ENCODE results near the gene MBP.
A peak's percentile ranks its signal among the peaks of the same experiment; 100 is the strongest.

DNA sequence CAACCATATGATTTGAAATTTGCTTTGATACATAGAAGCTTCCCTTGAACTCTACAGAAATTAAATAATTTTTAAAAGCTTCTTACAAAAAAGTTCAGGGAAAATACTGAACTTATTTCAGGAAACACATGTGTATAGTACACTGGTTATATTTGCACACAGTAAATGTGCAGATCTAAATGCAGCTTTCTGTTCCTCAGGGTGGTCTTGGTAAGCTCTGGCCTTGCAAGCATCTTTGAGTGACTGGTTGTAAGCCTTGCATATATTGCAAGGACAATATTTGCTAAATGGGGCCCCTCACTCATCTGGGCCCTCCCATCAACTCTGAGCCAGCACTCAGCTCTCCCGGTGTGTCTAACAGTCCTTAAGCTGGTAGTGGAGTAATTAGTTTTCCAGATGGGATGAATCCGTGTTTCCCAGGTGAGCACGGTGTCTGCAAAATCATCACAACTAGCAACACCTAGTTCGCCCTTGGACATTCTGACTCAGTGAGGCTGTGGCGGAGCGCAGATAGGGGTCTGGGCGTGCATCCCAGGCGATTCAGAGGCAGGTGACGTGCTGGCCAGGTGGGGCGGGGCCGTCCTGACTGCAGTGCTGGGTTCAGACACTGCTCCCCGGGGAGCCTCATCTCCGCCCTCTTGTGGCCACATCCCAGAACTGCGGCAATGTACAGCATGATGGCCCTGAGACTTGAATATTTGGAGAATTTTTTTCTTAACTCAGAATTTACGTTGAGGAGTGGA is 149.6 kb downstream of the MBP start:
- peak; percentile 92 for TF ChIP-seq CTCF (conservative IDR thresholded peaks at IDR 0.05; ENCODE audit: low read depth, low read length)
- no peak for TF ChIP-seq EZH2 (IDR thresholded peaks at IDR 0.05; ENCODE audit: borderline replicate concordance, low read depth, low read length, poor library complexity, severe bottlenecking)
